PC-3 (cell line): ENCODE data around the gene LRRC10B. TPM values are rescaled to one million over a fixed set of nuclear protein-coding genes. Genes with fewer than 3 reads are reported as not detected.

Experiments
- ATAC-seq: fragments of 200-7000 bp; cut with Tn5 transposase; 2 replicates; pipeline ENCODE4 v1.9.1; 2020; ENCODE audit warnings: mild to moderate bottlenecking, moderate library complexity
- BruUV-seq: library from RNA; stranded (reverse); fragments of 400-500 nt; replicated peaks from 2 replicates; lab custom pipeline; 2021; lab: Mats Ljungman, UMichigan
- CTCF ChIA-PET: fragments of 300-600 bp; sonication (Branson Sonifier 250); formaldehyde crosslinking; loops from one replicate; lab custom pipeline; 2022; ENCODE audit warnings: antibody characterized with exemption; lab: Charles Lee
- POLR2A ChIA-PET: fragments of 300-600 bp; sonication (Branson Sonifier 250); formaldehyde crosslinking; loops from one replicate; lab custom pipeline; 2022; ENCODE audit warnings: antibody characterized with exemption; ENCODE audit not compliant: unreplicated experiment; lab: Charles Lee
- DNase-seq: peaks from one replicate; pipeline ENCODE4 v3.0.0-alpha.2; 2015
- H2AFZ ChIP-seq: fragments of 300-600 bp; sonication (generic); 2 replicates; pipeline ENCODE4 v1.6.0; 2016; ENCODE audit warnings: antibody characterized with exemption, low read length
- H3F3A ChIP-seq: fragments of 300-600 bp; sonication (generic); one replicate; pipeline ENCODE4 v1.6.0; 2017; ENCODE audit warnings: antibody characterized with exemption, low read length, control low read depth, mild to moderate bottlenecking; ENCODE audit not compliant: unreplicated experiment
- H3K27ac ChIP-seq: fragments of 300-600 bp; sonication (generic); 2 replicates; pipeline ENCODE4 v1.5.1; 2016; ENCODE audit warnings: mild to moderate bottlenecking, low read length
- H3K27me3 ChIP-seq: fragments of 300-600 bp; sonication (generic); 2 replicates; pipeline ENCODE4 v1.6.1; 2016; ENCODE audit warnings: low read length, mixed read lengths
- H3K36me3 ChIP-seq: fragments of 300-600 bp; sonication (generic); 2 replicates; pipeline ENCODE4 v1.6.1; 2016; ENCODE audit warnings: low read depth, mixed run types, low read length, mixed read lengths
- H3K4me1 ChIP-seq: fragments of 300-600 bp; sonication (generic); 2 replicates; pipeline ENCODE4 v1.5.1; 2016; ENCODE audit warnings: low read length; ENCODE audit not compliant: insufficient read depth
- H3K4me2 ChIP-seq: fragments of 300-600 bp; sonication (generic); 2 replicates; pipeline ENCODE4 v1.6.0; 2016; ENCODE audit warnings: low read length
- H3K4me3 ChIP-seq: fragments of 300-600 bp; sonication (generic); 2 replicates; pipeline ENCODE4 v1.5.1; 2016; ENCODE audit warnings: mild to moderate bottlenecking, low read length, mixed read lengths
- H3K79me2 ChIP-seq: fragments of 300-600 bp; sonication (generic); 2 replicates; pipeline ENCODE4 v1.6.1; 2017; ENCODE audit warnings: low read length, mixed read lengths
- H3K9ac ChIP-seq: fragments of 300-600 bp; sonication (generic); 2 replicates; pipeline ENCODE4 v1.6.0; 2016; ENCODE audit warnings: mild to moderate bottlenecking, low read length
- H3K9me2 ChIP-seq: fragments of 300-600 bp; sonication (generic); replicated peaks from 2 replicates; pipeline ENCODE4 v1.6.1; 2016; ENCODE audit warnings: mixed run types, low read length, mixed read lengths
- H3K9me3 ChIP-seq: fragments of 300-600 bp; sonication (generic); 2 replicates; pipeline ENCODE4 v1.6.1; 2016; ENCODE audit warnings: low read length, mixed read lengths
- H4K20me1 ChIP-seq: fragments of 300-600 bp; sonication (generic); 2 replicates; pipeline ENCODE4 v1.6.1; 2016; ENCODE audit warnings: low read length, mixed read lengths
- CTCF ChIP-seq: fragments of 300-600 bp; sonication (generic); conservative IDR thresholded peaks from 2 replicates; pipeline ENCODE4 v1.5.1; 2017; ENCODE audit warnings: antibody characterized with exemption, low read depth, mild to moderate bottlenecking, low read length
- EZH2 ChIP-seq: fragments of 300-600 bp; sonication (generic); IDR thresholded peaks from one replicate; pipeline ENCODE4 v1.6.1; 2017; ENCODE audit warnings: antibody characterized with exemption, mild to moderate bottlenecking, low read length; ENCODE audit not compliant: unreplicated experiment
- EZH2phosphoT487 ChIP-seq: fragments of 300-600 bp; sonication (generic); IDR thresholded peaks from 2 replicates; pipeline ENCODE4 v1.6.1; 2018; ENCODE audit warnings: mild to moderate bottlenecking, antibody characterized with exemption, low read length, borderline replicate concordance
- intact Hi-C: fragments of 100-400 bp; cut with micrococcal nuclease; formaldehyde crosslinking; loops from 2 replicates; pipeline ENCODE4 v1.9.0; 2023
- total RNA-seq: library from RNA; depleted of rRNA; stranded (reverse); fragments of >200 nt; gene quantifications from 2 replicates; pipeline ENCODE4 v1.2.3, GENCODE V29; 2014

LRRC10B gene
- total RNA-seq, 1 experiment from 2014 or later, result 0.55 TPM

- H3K79me2 ChIP-seq, result no peaks in the 10 kb centered on the region
- peaks cover 28% of the 10 kb centered on the region for H3K4me1 ChIP-seq
- no peak overlapping the region for H3K4me3 ChIP-seq
- no peaks in the 10 kb centered on the region for H3K27me3 ChIP-seq
- H4K20me1 ChIP-seq, result no peaks in the 10 kb centered on the region
- no peaks in the 10 kb centered on the region for H3K9me3 ChIP-seq
- TF ChIP-seq CTCF (no peak), EZH2phosphoT487 (no peak), EZH2 (no peak)
- POLR2A ChIA-PET, result no interaction called here
- no peak overlapping the region for H2AFZ ChIP-seq
- CTCF ChIA-PET, result no interaction called here
- H3K27ac ChIP-seq, result no peak overlapping the region
- DNase-seq (no peak), ATAC-seq (no peak)
- no peaks in the 10 kb centered on the region for H3K36me3 ChIP-seq
- intact Hi-C loops, result no loop called here
- no TSS peak for BruUV-seq
- H3K4me2 ChIP-seq, result no peak overlapping the region
- H3K9ac ChIP-seq, result no peak overlapping the region
- H3F3A ChIP-seq, result no peaks in the 10 kb centered on the region
- no peaks in the 10 kb centered on the region for H3K9me2 ChIP-seq
Observed at GRCh38 chr11:61538636-61538961, 30.1 kb downstream of the LRRC10B start.

DNA sequence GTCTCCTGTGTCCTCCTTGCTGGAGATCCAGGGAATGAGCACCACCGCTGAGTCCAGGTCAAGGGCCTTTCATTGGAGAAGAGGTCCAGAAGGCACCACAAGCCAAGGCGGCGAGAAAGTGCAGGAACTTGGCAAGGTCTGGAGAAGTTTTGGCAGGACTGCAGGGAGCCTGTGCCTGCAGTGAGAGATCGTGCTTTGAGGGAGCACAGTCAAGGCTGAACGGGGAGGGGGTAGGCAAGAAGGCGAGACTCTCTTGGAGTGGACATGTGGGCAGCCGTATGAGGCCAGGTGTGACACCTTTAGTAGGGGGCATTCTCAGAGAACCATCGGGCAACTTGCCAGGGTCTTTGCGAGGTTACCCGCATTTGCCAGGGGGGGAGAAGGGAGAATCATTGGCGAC lies 30.5 kb downstream of the LRRC10B start:
- Histone ChIP-seq H3K79me2 (no peaks in the 10 kb centered on the region), H3K4me1 (peaks cover 32% of the 10 kb centered on the region), H4K20me1 (no peaks in the 10 kb centered on the region), H3K4me3 (no peak overlapping the region), H3K27ac (no peak overlapping the region), H3K9ac (no peak overlapping the region), H2AFZ (no peak overlapping the region), H3F3A (no peaks in the 10 kb centered on the region), H3K27me3 (no peaks in the 10 kb centered on the region), H3K9me3 (no peaks in the 10 kb centered on the region), H3K36me3 (no peaks in the 10 kb centered on the region), H3K9me2 (no peaks in the 10 kb centered on the region), H3K4me2 (no peak overlapping the region)
- DNase-seq, result no peak
- no TSS peak for BruUV-seq
- POLR2A ChIA-PET, result no interaction called here
- CTCF ChIA-PET, result no interaction called here
- intact Hi-C loops, result no loop called here
- TF ChIP-seq CTCF (no peak), EZH2 (no peak), EZH2phosphoT487 (no peak)
- no peak for ATAC-seq

DNA sequence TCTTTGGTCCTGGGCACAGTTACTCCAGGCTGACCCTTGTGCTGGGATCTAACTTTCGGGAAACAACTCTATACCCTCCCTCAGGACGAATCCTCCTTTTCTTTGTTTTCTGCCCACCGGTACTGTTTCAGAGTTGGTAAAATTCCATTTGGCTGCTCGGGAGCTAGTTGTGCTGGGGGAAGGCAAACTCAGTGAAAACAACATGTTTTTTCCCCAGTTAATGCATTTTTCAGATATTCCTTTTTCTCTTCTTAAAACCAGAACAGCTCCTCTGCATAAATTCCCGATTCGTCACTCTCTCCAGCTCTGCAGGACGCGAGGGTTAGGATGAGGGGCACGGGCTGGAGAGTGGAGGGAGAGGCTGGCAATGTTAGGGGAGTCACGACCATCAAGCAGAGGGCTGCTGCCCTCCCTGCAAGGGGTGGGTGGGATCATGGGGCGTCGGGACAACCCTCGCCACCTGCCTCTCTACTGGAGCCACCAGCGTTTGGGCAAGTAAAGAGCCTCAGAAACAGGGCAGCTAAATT lies 31.3 kb downstream of the LRRC10B start:
- DNase-seq (no peak), ATAC-seq (no peak)
- TF ChIP-seq EZH2, result no peak
- TF ChIP-seq EZH2phosphoT487, result no peak
- TF ChIP-seq CTCF, result no peak
- H3K79me2 ChIP-seq, result no peaks in the 10 kb centered on the region
- H3K9me2 ChIP-seq, result no peaks in the 10 kb centered on the region
- ChIA-PET CTCF (no interaction called here), POLR2A (no interaction called here)
- intact Hi-C loops, result loop anchor here (5.0 kb wide), 1 partner anchor 42 kb away; the partner anchor contains the start of gene SYT7
- BruUV-seq, result no TSS peak
- H3K9me3 ChIP-seq, result no peaks in the 10 kb centered on the region
- H4K20me1 ChIP-seq, result no peaks in the 10 kb centered on the region
- no peak overlapping the region for H3K4me3 ChIP-seq
- H3K4me2 ChIP-seq, result no peak overlapping the region
- no peak overlapping the region for H2AFZ ChIP-seq
- no peaks in the 10 kb centered on the region for H3K27me3 ChIP-seq
- no peak overlapping the region for H3K9ac ChIP-seq
- H3K4me1 ChIP-seq, result peaks cover 41% of the 10 kb centered on the region
- H3F3A ChIP-seq, result no peaks in the 10 kb centered on the region
- H3K27ac ChIP-seq, result no peak overlapping the region
- no peaks in the 10 kb centered on the region for H3K36me3 ChIP-seq
